ENCODE measurements around the gene CPB1. TPM values are rescaled to one million over a fixed set of nuclear protein-coding genes. Genes with fewer than 3 reads are reported as not detected.
"Not testable (repeated sequence)": the region's sequence is repeated elsewhere in the genome, so short reads cannot be mapped to it uniquely, and the experiment has no call there.

The CPB1 gene
- polyA plus RNA-seq (2013, experiment 1 of 2; ENCODE audit: insufficient read length) = 0.31 TPM
- 0.48 TPM for polyA plus RNA-seq (2013, experiment 2 of 2; ENCODE audit: insufficient read length)

DNA sequence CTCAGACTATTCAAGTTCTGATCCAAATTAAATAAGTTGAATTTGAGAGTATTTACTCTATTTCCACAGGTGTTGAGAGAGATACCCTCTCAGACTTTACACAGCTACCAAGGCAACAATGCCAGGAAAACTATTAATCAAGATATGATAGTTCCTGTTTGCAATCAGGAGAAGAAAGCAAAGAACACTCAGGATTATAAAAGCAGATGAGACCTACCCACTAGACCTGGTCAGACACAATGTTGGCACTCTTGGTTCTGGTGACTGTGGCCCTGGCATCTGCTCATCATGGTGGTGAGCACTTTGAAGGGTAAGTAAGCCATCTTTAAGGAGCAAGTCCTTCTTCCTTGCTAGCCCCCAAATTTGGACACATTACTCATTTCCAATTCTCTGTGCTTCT, at the start of gene CPB1:
TSS of gene CPB1 (plus strand) at position 227 of the 400 bp plus-strand sequence. CDS start at position 240, 13 bp downstream.
- DNase-seq = no peak

DNA sequence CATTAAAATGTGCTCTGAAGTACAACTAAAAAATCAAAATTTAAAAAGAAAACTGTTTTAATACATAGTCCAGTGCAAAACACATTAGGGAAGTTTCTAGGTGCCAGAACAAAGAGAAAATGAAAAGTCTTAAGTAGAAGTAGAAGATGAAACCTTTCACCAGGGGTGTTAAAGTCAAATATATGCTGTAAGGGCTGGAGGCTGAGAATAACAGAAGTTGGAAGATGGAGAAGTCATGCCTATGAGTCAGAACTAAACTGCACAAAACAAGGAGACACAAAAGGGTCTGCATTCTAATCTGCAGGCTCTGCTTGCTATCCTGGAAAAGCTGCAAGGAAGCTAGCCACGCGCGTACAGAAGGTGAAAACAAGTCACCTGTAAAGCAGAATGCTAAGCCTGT, 48.7 kb upstream of the CPB1 start:
- no peak for DNase-seq

- DNase-seq = not testable (repeated sequence)
These were observed 42.6 kb upstream of the CPB1 start for GRCh38 chr3:148785026-148785425.

DNA sequence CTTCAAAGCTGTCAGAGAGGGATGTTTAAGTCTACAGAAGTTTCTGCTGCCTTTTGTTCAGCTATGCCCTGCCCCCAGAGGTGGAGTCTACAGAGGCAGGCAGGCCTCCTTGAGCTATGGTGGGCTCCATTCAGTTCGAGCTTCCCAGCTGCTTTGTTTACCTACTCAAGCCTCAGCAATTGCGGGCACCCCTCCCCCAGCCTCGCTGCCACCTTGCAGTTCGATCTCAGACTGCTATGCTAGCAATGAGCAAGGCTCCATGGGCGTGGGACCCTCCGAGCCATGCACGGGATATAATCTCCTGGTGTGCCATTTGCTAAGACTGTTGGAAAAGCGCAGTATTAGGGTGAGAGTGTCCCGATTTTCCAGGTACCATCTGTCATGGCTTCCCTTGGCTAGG, 41.5 kb upstream of the CPB1 start:
- not testable (repeated sequence) for DNase-seq

DNA sequence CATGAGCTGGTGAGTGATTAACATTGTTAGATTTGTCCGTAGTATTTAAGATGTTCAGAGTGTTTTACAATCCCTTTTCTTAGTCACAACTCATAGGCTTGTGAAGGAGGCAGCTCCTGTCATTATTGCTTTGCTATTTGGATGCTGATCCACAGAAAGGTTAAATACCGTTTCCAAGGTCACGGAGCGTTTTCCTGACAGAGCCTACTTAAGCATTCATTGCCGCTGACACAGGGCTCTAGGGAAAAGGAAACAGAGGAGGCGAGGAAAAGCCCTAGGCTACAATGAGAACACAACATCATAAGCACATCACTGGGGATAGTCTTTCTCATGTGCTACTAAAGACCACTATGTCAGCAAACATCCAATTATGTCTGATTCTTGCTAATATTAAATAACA, 38.5 kb upstream of the CPB1 start:
- peak; percentile 86 for DNase-seq

DNA sequence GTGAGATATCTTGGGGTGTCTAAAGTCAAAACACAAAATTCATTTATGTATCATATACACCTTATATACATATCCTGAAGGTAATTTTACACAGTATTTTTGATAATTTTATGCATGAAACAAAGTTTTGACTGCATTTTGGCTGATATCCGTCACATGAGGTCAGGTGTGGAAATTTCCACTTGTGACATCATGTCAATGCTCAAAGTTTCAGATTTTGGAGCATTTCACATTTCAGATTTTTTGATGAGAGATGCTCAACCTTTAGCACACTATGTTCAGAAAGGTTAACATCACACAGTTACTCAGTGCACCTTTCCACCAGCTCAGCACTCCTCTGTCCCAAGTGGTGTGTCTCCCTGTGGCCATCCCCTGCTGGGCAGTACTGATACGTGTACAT, 37.7 kb upstream of the CPB1 start:
- DNase-seq = no peak

DNA sequence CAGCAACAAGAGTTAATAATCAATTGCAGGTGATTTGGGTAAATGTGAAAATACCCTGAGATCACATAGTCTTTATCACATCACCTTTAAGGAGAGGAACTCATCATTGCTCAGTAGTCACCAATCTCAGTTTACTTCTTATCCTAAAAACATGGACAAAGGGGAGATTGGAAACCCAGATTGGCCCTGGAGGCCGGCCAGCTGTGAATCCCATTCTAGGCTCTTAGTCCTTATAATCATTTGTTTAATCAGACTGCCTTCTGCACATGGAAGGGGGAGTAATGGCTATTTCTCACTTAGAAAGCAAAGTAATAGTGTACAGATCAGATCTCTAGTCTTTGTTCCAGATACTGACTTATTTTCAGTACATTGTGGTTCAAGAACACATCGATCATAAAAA, 37.2 kb upstream of the CPB1 start:
- no peak for DNase-seq

DNA sequence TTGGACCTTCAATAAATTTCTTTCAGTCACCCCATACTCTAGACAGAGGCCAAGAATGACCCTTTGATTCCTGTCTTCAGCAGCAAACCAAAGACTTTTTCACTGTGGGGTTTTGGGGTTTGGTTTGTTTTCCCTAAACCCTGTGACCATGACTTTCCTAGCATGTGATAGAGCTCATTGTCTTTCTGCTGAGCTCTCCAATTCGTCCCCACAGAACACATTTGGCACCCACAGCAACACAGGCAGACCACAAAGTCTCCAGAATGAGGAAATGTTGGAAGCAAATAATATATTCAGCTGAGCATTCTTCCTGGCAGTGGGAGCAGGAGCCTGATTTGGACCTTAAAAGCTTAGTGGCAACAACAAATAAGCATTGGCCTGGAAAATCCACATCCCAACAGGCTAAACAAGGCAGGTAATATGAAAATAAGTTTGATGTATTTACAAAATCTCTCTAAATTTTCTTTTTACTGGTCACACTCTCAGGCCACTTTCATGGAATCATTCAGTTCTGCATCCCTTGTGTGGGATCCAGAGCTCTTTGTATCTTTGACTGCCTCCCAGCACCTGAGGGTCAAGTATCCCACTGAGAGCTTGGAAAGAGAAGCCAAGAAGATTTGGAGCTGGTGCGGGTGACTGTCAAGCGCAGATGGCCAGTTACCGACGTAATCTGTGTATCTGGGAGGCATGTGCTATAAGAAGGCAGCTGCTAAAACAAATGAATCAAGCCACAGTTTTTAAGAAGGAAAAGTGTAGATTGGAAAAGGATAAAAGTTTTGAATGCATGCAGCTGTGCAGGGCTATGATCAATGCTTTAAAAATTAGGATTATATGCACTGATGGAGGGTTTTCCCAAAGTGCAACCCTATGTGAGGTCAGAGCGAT, 36.5 kb upstream of the CPB1 start:
- DNase-seq = peak; percentile 24

DNA sequence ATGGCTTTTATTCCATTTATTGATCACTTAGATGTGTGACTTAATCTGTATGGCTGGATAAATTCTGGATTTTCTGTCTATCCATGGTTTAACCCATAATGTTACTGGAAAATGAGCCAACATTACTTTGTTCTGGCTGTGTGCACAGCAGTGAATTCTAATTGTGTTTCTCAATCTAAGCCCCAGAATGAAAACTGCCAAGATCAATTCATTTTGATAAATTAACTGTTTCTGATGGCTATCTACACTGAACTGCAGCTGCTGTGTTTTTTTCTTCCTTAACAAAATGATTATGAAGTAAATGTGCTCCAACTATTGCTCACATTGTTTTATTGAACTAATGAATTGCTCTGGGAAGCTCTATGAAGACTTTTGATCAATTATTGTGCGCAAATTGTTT, 35.7 kb upstream of the CPB1 start:
- no peak for DNase-seq

DNA sequence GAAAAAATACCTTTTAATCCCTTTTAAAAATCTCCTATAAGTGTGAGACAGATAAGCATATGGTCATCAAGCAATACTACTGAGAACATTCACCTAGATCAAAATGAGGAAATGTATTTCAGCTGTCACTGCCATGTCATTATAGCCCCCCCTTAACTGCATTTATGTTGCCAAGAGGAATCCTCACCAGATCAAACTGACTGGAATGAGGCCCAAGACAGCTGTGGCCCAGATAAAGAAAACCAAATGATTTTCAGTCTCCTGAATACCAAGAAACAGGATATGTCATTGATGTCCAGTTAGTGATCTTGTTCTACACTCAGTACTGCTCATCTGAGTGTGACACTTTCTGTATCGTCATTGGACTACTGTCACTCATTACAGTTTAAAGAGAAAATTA, 35.1 kb upstream of the CPB1 start:
- no peak for DNase-seq

GRCh38 chr3:148796799-148797198, 30.8 kb upstream of the CPB1 start:
- no peak for DNase-seq

DNA sequence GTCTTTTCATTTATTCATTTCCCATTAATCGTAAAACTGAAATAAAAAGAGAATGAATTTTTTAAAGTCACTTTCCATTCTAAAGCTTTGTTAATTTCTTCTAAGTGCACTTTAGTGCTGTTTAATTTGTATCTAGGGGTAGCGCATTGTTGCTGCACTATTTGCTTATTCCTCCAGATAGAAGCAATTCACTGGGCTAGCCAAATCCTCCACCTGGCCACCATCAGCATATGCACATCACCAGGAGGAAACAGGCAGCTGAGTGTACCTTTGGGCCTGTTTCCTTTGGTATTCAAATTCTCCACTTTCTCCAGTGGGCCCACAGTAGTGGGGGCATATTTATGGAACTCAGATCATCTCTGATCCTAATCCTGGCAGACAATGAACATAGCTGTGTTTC, 29.8 kb upstream of the CPB1 start:
- no peak for DNase-seq

DNA sequence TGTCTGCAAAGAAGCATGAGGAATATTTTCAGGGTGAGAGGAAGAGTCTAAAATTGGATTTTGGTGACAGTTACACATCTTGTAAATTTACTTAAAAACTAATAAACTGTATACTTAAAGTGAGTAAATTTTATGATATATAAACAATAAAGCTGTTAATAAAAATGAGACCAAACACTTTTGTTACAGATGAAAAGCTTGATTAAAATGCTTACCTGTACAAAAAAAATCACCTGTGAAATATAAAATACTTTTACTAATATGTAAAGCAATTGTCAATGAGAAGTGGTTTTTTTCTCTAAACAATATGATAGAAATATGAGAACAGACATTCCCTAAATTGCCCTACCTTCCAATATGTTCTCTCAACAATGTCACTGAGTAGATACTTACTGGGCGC, 27.2 kb upstream of the CPB1 start:
- no peak for DNase-seq

DNA sequence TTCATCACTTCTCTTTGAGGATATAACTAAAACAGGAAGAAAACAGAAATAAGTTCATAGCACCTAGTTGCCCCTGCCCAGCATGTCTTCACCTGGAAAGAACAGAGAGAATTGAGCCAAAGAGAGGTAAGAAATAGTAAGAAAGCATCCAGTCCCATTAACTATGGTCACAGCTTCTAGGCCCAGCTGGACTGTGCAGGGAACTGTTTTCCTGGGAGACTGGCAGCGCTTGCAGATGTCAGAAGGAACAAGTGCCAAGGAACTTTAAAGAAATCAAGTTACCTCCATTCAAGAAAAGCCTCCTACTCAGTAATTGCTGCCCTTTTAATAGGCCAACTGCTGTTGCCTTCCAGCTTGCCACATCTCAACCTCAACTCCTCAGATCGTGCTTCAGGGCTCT, 17.8 kb upstream of the CPB1 start:
- no peak for DNase-seq

DNA sequence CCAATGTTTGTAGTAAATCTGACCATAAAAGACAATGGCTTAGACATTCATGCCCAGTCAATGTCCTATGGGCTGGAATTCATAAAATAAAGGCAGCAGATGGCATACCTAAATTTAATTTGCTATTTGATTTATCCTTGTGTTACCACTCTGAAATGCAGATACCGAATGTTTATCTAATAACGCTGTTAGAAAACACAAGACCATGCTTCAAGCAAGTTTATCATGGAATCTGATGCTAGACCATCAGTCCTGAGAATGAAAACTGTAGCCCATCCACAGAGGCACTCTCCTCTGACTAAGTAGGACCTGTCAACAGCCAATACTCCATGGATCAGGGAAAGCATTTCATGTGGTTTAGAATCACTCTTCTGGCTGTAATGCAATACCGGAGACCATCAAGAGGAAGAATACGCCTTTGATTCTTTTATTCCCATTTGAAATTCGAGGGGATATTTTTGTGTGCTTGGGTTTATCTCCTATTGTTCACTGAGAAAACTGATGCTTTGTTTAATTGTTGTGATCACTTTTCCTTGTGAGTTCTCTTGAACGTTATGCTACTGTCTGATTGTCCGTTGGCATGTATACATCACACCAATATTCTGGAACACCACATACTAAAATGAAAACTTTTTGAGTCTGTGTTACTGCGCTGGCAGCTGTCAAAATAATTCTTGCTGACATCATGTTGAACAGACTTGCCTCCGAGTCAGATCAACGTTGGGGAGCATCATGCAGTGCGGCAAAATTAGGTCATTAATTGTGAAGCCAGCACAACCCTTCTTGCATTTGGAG, 12.1 kb upstream of the CPB1 start:
- no peak for DNase-seq

GRCh38 chr3:148816427-148816826, 11.2 kb upstream of the CPB1 start:
- DNase-seq = no peak

GRCh38 chr3:148816981-148817525, 10.6 kb upstream of the CPB1 start:
- no peak for DNase-seq

- peak; percentile 31 for DNase-seq
These were observed 7.0 kb upstream of the CPB1 start for GRCh38 chr3:148820361-148821245.

DNA sequence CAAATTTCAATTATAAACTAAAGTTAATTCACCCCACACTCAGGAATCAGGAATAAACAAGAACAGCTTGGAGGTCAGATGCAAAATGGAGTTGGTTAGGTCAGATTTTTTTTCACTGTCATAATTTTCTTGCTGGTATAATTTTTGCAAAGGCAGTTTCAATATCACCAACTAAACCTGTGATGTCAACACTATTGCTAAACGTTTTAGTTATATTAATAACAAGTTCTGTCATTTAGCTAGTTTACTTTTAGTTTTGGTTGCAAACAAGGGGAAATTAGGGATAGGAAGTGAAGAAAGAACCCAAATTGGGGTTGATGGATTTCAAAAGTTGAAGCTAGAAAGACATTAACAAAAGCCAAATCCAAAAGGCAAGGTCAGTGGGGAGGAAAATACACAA, 4.6 kb upstream of the CPB1 start:
- DNase-seq = no peak

- DNase-seq = no peak
These were observed 2.1 kb upstream of the CPB1 start for GRCh38 chr3:148825476-148825875.

- no peak for DNase-seq
These were observed 602 bp downstream of the CPB1 start for GRCh38 chr3:148828136-148828690.

DNA sequence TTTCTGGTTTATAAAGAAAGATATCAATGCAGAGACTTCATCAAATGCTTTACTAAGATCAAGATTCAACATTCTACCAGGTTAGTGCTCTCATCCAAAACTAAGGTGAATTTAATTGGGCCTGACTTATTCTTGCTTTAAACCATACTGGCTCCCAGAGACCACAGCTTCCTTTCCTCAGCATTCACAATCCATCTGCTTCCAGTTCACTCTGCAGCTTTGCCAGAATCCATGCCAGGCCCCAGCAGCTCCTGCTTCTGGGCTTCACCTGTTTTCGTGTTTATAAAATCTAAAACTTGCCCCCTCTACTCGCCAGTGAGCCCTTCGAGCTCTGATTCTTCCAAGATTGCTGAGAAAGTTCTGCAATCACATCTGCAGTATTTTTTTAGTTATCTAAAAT, 2.3 kb downstream of the CPB1 start:
- DNase-seq = no peak
